GM18873 (cell line): ENCODE measurements around the gene C15orf61.

Source experiments
- ATAC-seq: cut with Tn5 transposase; IDR thresholded peaks from one replicate; pipeline ENCODE4 v1.9.1; 2021; ENCODE audit warnings: mild to moderate bottlenecking, moderate library complexity, moderate number of reproducible peaks; ENCODE audit not compliant: unreplicated experiment, low FRiP score

The C15orf61 gene

DNA sequence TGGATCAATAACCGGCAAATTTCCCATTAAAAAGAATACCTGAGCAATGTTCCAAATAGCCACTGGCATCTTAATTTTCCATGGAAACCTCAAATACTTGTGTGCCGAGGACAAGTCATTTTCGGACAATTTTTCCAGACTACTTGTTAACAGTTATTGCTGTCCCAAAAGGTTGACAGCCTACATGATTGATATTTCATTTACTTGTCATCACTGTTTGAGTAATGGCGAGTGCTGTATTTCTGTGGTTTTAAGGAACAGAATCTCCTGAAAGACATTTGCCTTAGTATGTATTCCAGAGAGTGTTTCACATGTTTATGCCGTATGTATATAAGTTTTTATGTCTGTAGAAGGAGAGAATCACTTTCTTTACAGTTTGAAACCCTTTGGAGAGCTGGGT, 58.2 kb downstream of the C15orf61 start:
- no peak for ATAC-seq
